ENCODE measurements around the gene HSD17B2.
"Not testable (repeated sequence)": the region's sequence is repeated elsewhere in the genome, so short reads cannot be mapped to it uniquely, and the experiment has no call there.

HSD17B2 gene, protein sequence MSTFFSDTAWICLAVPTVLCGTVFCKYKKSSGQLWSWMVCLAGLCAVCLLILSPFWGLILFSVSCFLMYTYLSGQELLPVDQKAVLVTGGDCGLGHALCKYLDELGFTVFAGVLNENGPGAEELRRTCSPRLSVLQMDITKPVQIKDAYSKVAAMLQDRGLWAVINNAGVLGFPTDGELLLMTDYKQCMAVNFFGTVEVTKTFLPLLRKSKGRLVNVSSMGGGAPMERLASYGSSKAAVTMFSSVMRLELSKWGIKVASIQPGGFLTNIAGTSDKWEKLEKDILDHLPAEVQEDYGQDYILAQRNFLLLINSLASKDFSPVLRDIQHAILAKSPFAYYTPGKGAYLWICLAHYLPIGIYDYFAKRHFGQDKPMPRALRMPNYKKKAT

GRCh38 chr16:82034981-82035612 lies at the start of gene HSD17B2:
TSS of gene HSD17B2 (plus strand) at chr16:82035253. CDS start at chr16:82035425, 172 bp downstream.
- no peak for DNase-seq

DNA sequence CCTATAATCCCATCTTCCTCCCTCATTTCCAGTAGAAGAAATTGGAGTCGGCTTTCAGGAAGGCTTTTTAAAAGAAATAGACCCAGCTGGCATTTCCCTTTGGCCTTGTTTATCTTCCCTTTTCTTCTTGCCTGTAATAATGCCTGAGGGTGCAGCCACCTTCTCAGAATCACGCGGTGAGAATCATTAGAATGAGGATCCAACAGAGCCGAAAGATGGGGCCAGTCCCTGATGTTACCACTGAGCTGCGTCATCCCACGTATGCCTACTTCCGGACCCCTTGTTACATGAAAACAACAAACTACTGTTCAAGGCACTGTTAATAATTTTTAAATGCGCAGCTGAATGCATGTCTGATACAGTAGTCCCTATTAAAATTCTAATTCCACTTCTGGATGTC lies 47.9 kb upstream of the HSD17B2 start:
- DNase-seq, result no peak

DNA sequence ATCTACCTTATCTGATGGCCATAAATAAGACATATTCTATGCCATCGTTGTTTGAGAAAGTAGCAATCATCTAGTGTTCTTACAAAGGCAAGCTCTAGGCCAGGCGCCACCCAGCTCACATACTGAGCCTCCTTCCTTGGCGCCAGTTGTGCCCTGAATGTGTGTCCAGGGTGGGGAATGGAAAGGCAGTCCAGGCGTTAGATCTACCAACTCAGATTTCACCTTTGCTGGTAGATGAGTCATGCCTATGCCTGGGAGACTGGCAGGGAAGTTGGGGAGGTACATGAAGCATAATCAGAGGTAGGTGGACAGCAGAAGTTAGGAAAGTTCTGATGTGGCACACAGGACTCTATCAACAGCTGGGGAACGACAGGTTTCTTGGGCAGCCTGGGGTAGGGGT lies 47.3 kb upstream of the HSD17B2 start:
- no peak for DNase-seq

- no peak for DNase-seq
Measured at GRCh38 chr16:81992859-81993258, 42.2 kb upstream of the HSD17B2 start.

DNA sequence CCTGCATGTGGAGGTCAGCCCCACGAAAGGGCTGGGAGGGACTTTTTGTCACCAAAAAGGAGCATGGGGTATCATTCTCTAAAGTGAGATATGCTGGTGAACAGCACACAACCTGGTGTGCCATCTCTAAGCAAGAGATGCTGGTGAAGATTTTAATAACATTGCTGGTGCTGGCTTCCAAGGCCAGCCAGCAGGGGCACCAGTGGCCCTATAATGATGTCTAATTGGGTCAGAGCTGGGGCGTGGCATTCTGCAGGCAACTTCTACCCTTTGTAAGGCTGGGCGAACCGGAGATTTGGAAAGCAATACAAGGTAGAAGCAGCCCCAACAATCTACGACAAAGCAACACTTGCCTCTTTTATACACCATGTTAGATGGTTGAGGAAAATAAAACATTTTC lies 40.6 kb upstream of the HSD17B2 start:
- no peak for DNase-seq

DNA sequence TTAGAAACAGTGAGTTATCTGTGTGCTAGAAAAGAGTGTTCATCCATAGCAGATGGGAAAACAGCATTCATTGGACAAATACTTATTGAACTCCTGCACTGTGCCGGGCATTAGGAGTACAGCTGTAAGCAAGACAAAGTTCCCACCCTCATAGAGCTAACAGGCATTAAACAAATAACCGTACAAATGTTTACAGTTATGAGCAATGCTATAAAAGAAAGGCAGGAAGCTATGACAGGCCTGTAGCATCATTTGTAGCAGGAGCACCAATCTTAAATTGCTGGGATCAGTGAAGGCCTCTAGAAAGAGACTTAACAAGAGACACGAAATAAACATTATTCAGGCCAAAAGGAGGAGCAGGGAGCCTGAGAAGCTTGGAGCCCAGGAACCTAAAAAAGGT lies 39.4 kb upstream of the HSD17B2 start:
- DNase-seq, result no peak

DNA sequence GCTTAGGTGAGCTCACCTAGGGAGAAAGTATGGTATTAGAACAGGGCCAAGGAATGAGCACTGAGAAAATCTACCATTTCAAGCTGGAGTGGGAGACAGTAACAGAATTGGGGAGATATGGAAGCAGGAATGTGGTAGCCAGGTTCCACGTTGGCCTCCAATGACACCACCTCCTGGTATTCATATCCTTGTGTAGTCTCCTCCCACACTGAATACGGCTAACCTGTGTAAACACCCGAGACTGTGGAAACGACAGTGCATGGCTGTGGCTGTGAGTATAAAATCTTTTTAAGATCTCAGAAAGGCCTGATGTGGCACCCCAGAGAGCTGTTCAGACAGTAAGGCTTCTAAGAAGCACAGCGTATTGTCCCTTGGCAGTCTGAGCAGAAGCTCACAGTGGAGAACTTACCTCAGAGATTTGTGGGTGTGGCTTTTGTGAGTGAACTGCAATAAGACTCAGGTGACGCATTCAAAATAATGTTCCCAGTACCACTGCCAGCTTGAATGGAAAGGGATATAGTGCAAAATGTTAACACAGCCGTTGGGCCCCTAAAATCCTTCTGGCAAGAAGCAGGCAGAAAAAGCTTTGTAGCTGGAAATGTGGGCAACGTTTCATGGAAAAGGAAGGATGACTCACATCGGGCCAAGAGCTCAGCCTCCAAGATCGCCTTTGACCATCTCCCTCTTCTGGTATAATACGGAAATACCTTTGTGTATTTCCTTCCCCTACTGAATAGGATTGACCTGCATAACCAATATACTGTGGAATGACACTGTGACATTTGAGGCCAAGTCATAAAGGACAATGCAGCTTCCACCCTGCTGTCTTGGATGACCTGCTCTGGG lies 38.2 kb upstream of the HSD17B2 start:
- no peak for DNase-seq

DNA sequence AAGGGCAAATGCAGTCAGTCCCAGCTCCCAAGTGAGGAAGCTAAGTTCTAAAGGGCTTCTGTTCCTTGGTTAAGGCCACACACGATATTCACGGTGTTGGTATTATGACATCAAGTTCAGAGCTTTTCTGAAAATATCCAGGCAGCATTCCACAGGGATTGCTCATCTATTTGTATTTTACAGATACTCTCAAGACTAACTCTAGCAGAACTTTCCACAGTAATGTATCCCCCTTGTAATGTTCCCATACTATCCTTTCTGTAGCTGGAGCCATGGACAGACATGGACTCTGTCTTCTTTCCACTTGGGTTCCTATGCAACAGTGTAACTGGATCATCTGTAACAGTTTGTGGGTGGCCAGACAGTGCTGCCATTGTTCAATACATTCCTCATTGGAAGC lies 37.3 kb upstream of the HSD17B2 start:
- DNase-seq, result no peak

- no peak for DNase-seq
Measured at GRCh38 chr16:82002831-82003230, 32.2 kb upstream of the HSD17B2 start.

DNA sequence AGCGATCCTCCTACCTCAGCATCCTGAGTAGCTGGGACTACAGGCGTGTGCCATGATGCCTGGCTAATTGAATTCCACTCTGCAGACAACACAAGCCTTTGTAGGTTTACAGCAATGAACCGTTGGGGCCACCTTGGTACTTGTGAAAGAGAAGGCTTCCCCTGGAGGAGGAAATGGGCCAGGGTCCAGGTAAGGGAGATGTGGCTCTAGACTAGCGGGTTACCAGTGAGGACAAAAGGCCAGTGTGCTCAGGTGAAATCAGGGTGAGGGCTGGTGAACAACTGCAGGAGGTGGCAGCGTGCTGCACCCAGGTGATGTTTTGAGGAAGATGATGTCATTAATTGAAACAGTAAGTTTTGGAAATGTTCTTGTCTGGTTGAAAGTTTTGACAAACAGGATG lies 30.5 kb upstream of the HSD17B2 start:
- DNase-seq, result no peak

GRCh38 chr16:82005027-82005830 lies 29.8 kb upstream of the HSD17B2 start:
- no peak for DNase-seq

DNA sequence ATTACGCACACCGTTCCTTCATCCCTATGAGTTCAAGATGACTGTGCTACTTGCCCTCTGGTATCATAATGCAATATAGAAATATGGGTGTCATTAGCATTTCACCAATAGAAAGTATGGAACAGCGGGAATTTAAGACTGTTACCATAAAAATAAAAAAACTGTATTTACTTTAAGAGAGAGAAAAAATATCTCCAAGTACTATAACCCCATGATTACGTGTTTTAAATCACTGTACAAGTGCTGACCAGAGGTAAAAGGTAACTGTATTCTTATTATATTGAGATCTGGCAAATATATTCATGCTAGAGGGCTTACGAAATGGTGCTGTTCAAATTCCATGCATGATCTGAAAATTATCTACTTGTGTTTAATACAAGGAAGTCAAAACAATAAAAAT lies 29.0 kb upstream of the HSD17B2 start:
- DNase-seq, result no peak

- no peak for DNase-seq
Measured at GRCh38 chr16:82007189-82007588, 27.9 kb upstream of the HSD17B2 start.

DNA sequence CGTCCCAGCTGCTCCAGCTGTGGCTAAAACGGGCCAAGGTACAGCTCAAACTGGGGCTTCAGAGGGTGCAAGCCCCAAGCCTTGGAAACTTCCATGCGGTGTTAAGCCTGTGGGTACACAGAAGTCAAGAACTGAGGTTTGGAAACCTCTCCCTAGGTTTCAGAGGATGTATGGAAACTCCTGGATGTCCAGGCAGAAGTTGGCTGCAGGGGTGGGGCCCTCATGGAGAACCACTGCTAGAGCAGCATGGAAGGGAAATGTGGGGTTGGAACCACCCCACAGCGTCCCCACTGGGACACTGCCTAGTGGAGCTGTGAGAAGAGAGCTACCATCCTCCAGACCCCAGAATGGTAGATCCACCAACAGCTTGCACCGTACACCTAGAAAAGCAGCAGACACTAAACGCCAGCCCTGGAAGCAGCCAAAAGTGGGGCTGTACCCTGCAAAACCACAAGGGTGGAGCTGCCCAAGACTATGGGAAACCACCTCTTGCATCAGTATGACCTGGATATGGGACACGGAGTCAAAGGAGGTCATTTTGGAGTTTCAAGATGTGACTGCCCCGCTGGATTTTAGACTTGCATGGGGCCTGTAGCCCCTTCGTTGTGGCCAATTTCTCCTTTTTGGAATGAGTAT lies 26.0 kb upstream of the HSD17B2 start:
- no peak for DNase-seq

DNA sequence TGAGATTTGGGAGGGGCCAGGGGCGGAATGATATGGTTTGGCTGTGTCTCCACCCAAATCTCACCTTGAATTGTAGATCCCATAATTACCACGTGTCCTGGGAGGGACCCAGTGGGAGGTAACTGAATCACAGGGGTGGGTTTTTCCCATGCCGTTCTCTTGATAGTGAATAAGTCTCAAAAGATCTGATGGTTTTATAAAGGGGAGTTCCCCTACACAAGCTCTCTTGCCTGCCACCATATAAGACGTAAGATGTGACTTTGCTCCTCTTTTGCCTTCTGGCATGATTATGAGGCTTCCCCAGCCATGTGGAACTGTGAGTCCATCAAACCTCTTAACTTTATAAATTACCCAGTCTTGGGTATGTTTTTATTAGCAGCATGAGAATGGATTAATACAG lies 25.3 kb upstream of the HSD17B2 start:
- not testable (repeated sequence) for DNase-seq

- no peak for DNase-seq
Measured at GRCh38 chr16:82010649-82011048, 24.4 kb upstream of the HSD17B2 start.

- no peak for DNase-seq
Measured at GRCh38 chr16:82011199-82011641, 23.8 kb upstream of the HSD17B2 start, which contains the start of gene SDR42E1. TSS of gene SDR42E1 (minus strand) at chr16:82011470. CDS start at chr16:82000858, 10,612 bp downstream.

- no peak for DNase-seq
Measured at GRCh38 chr16:82013139-82013538, 21.9 kb upstream of the HSD17B2 start.

DNA sequence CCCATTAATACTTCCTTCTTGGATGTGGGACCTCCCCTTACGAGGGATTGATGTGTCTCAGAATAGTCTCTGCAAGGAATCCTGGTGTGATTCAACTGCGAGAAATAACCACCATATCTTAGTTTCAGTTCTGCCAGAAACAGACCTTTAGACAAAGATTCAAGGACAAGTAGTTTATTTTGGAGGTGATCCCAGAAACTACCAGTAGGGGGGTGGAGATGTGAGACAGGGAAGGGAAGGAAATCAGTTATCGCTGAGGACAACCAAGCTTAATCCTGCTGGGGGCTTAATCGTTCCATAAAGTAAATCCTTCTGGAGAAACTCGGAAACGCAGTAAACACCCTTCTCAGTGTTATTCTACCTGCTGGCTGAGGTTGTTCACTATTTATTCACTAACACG lies 18.8 kb upstream of the HSD17B2 start:
- DNase-seq, result no peak

- DNase-seq, result no peak
Measured at GRCh38 chr16:82016964-82017363, 18.1 kb upstream of the HSD17B2 start.

DNA sequence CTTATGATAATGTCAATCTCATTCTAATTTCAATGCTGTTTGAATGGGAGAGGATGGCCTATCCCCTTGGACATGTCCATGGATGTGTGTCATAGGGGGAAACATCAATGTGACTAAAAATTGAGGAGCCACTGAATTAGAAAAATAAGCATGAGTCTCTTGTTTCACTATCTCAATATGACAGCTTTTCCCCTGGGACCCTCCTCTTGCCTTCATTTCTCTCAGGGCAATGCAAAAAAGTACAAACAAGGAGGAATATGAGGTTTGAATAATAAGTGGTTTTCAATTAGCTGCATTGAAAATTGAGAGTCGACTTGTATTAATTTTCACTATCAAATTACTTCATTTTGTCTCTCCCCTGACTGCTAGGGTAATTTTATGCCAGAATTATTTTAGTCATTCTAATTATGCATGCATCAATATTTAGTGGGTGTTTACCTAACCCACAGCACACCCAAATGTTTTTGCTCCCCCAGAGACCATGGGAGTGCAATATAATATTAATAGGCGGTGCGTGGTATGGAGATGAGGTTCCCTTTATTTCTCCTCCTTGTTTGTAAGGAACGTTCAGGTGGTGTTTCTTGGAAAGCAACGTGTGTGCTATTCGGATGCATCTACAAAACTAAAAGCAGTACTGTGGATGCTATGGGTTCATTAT lies 17.0 kb upstream of the HSD17B2 start:
- no peak for DNase-seq

- DNase-seq, result no peak
Measured at GRCh38 chr16:82019535-82019934, 15.5 kb upstream of the HSD17B2 start.

All from GOT3 (cell line).